GM12801 (cell line): Measurements from ENCODE around the gene OR6S1.

Source experiments
- CTCF ChIP-seq: IDR thresholded peaks from one replicate; pipeline ENCODE4 v1.5.1; 2011; ENCODE audit warnings: control low read depth; ENCODE audit not compliant: insufficient read length; ENCODE audit errors: extremely low read depth

The OR6S1 gene

GRCh38 chr14:20623798-20624197 is 17.7 kb downstream of the OR6S1 start:
- no peak for TF ChIP-seq CTCF

DNA sequence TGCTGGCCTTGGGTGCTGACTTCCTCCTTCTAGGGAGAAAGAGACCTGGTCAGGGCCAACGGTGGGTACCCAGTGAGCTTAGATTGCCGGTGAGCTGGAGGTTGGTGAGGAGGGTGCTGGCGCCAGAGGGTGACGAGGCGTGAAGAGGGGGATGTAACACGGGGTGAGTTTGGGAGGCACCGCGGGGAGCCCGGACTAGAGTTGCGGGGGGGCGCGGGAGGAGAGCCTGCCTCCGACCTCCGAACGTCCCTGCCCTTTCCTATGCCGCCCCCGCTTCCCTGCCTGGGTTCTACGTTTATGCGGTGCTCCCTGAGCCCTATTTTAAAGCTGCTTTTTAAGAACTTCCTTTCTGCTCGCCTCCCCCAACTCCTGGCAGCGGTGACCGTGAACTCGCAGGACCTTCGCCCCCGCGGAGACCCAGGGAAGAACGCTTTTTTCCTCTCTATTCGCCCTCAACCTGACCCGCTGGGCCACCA is 18.6 kb downstream of the OR6S1 start:
- no peak for TF ChIP-seq CTCF

DNA sequence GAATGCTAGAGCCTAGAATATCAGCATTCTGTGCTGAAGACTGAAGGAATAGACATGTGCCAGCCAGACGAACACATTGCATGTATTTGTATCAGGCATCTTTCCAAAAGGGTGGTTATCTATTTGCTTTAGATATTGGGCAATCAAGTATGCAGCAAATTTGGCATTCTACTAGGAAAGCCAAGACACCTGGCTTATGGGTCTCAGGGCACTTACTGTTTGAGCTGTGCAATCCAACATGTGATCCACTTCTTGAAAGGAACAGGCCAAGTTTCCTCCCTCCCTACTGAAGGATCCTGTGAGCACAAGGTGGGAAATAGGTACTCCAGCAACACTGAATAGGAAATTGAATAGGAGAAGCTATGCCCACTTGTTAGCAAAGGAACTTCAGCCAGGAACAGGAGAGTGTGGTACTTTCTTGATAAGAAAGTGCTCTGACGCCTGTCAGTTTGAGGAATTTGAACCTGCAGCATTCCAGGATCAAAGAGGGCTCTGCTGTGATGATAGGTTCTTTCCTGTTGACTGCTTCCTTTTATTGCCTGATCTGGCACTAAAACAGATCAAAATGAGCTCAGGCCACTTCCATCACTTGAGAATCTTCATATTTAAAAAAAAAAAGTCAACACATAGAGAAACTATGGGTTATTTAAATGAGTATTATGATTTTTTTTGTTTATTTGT is 20.6 kb downstream of the OR6S1 start:
- no peak for TF ChIP-seq CTCF

DNA sequence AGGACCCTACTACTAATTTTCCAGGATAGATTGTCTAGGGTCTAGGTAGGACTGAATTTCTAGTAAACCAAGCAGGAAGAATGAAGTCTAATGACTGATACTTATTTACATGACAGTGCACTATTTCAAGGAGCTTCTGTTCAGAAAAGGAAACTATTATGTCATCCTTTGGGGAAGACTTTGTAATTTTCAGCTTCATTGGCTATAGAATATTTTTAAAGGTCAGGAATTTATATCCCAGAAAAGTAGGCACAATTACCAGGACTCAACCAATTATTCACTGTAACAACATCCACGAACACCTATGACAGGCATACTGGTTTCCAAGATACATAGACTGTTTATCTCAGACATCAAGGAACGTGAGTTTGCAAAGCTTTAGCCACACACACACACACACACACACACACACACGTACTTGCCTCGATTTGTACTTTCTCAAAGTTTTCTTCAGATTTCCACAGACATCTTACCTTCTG is 23.2 kb downstream of the OR6S1 start:
- no peak for TF ChIP-seq CTCF

- TF ChIP-seq CTCF: no peak
Measured at GRCh38 chr14:20617138-20618003, 24.1 kb downstream of the OR6S1 start.

DNA sequence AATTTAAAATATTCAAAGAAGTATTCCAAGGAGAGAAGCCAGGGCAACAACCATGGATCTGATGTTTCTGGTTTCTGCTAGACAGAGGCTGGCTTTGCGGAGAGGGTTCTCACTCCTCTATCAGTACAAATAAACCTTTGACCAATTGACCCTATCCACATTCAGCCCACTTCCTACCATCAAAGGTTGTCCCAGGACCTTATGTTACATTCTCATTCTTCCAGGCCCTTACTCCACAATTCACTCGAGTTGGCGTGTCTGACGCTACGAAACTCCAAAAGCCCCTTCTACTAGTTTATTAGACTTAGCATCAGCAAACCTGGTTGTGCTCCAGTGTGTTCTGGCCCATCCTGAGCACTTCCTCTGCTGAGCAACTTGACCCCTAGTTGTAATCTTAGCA is 25.5 kb downstream of the OR6S1 start:
- no peak for TF ChIP-seq CTCF

GRCh38 chr14:20614038-20614840 is 27.3 kb downstream of the OR6S1 start:
- no peak for TF ChIP-seq CTCF
